Prostate gland (tissue), 2 donors: ENCODE results near the gene IL19.

Source experiments
- POLR2AphosphoS5 ChIP-seq: sonication (generic); formaldehyde crosslinking; IDR thresholded peaks from one replicate; pipeline ENCODE4 v1.6.1; 2017; ENCODE audit warnings: antibody characterized with exemption
- TF ChIP-seq, protein P1 (sequence below), 4 experiments: fragments of 200-600 bp in 2 of 4; fragments of 450-650 bp in 2 of 4; sonication (generic) in 2 of 4; IDR thresholded peaks; 1 replicate in 3 of 4; 2 replicates in 1 of 4; pipeline ENCODE4 v1.5.1; 2016 to 2019; ENCODE audit warnings: antibody characterized with exemption in 4 of 4, mild to moderate bottlenecking in 2 of 4, moderate library complexity in 2 of 4

DNA sequence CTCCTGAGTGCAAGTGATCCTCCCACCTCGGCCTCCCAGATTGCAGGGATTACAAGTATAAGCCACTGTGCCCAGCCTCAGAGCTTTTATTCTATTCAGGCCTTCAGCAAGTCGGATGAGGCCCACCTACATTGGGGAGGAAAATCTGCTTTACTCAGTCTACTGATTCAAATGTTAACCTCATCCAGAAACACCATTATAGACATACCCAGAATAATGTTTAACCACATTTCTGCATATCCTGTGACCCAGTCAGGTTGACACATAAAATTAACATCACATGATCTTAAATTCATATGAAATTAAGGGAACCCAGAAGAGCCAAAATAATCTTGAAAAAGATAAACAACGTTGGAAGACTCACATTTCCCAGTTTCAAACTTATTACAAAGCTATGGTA is 109.7 kb downstream of the IL19 start:
- TF ChIP-seq, protein P1, sequence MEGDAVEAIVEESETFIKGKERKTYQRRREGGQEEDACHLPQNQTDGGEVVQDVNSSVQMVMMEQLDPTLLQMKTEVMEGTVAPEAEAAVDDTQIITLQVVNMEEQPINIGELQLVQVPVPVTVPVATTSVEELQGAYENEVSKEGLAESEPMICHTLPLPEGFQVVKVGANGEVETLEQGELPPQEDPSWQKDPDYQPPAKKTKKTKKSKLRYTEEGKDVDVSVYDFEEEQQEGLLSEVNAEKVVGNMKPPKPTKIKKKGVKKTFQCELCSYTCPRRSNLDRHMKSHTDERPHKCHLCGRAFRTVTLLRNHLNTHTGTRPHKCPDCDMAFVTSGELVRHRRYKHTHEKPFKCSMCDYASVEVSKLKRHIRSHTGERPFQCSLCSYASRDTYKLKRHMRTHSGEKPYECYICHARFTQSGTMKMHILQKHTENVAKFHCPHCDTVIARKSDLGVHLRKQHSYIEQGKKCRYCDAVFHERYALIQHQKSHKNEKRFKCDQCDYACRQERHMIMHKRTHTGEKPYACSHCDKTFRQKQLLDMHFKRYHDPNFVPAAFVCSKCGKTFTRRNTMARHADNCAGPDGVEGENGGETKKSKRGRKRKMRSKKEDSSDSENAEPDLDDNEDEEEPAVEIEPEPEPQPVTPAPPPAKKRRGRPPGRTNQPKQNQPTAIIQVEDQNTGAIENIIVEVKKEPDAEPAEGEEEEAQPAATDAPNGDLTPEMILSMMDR (IDR thresholded peaks at IDR 0.05): no peak
- no peak for TF ChIP-seq POLR2AphosphoS5
